ENCODE data around the gene FKBP11.
"Not testable (repeated sequence)": the region's sequence is repeated elsewhere in the genome, so short reads cannot be mapped to it uniquely, and the experiment has no call there.

Gene FKBP11

DNA sequence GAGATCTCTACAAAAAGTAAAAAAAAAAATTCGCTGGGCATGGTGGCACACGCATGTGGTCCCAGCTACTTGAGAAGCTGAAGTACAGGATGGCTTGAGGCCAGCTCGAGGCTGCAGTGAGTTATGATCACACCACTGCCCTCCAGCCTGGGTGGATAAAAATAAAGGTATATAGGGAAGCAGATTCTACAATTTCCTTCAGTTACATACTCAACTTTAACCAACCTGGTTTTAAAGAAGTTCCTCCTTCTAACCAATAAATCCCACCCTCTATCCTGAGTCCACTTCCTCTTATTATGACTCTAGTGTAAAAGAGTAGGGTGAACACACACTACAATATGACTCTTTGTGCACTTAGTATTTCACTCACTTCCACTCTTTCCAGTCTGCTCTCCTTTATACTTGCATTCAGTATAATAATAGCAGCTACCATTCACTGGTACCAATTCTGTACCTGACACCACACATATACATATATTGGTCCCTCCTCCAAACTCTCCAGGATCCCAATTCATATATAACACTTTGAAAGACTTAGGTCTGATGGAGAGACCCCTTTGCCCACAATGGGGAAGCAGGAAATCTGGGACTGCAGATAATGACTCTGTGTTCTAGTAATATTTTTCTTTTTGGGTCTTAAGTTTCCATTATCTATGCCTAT lies 29.7 kb upstream of the FKBP11 start:
- DNase-seq: peak; percentile 63

DNA sequence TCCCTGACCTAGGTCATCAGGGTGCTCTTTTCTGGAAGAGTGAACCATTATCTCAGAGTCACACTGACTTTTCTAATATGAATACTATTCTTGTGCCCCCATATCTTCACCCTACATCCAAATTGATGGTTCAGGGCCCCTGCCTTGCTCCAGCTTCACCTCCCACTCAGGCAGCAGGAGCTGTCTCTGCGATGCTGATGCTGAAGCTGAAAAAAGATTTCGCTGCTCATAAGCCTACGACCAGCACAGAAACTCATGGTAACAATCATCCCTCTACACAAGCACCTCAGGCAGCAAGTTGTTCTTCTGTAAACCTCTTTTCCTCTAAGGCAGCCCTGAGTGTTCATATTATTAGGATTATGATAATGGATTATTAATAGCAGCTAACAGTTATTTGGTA lies 28.8 kb upstream of the FKBP11 start:
- DNase-seq: no peak

DNA sequence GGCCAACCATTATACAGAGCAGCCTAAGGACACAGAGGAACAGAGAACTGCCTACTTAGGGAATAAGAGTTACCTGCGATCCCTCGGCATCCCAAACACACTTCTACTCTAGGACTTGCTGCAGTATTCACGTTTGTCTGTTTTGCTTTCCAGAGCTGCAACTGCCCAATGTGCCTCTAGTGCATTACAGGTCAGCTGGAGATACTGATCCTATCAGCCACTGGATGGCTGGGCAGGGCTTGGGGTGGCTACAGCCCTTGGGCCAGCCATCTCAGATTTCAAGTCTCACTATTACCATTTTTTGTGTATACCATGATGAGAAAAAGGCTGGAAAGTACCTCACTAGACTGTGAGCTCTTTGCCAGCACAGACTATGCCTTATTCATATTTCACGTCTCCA lies 27.4 kb upstream of the FKBP11 start:
- DNase-seq: no peak

DNA sequence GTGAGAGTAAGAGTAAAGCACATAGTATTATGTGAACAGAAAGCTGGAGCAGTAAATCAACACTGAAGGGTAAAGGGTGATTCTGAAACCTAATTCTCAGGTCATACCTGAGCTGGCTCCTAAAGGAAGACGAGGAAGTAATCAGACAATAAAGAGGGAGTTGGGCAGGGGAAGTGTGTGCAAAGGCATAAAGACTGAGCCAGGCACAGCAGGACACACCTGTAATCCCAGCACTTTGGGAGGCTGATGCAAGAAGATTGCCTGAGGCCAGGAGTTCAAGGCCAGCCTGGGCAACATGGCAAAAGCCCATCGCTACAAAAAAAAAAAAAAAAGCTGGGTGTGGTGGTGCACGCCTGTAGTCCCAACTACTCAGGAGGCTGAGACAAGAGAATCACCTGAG lies 22.4 kb upstream of the FKBP11 start:
- DNase-seq: no peak

DNA sequence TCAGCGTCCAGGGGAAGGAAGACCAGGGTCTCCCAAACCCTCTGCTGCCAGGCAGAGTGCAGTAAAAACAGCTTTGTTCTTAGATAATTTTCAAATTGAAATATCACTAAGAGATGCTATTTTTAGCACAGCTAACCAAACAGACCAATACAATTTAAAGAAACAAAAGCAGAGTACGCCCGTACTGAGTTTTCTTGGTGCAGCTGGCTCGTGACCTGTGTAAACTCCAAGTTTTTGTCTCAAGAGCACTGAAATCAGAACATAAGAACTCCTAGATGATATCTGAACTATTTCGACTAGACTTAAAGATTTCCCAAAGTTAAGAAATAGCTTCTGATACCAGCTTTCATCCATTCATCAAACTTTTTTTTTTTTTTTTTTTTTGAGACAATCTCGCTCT lies 21.7 kb upstream of the FKBP11 start:
- no peak for DNase-seq

DNA sequence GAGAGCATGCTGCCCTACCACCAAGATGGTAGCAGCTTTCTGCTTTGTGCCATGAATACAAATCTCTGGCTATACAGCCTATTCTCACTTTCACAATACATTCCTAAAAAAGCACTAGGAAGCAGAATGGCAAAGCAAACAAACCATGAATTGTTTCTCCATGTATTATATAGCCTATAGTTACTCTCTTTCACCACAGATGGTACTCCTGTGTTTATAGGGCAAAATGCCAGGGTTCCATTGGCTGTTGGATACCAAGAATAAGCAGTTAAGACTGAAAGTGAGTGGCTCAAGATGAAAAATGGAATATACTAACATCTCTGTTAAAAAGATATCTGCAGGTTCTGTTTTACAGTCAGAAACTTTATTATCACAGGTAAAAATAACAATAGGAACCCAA lies 20.9 kb upstream of the FKBP11 start:
- no peak for DNase-seq

DNA sequence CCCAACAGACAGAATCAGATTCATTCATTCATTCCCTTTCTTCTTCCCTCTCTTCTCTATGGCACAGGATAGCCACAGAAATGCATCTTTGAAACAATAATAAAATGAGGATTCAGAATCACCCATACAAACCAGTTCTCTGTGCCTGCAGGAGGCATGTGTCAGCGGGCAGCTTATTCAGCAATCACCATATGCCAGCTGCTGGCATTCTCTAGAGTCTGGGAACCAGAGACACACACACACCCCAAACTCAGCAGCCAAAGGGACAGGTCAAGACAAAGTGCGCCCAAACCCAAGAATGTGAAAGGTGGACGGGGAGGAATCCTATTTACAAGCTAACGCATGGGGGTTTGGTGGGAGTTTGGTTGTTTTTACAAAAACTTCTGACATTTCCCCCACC lies 17.9 kb upstream of the FKBP11 start:
- no peak for DNase-seq

DNA sequence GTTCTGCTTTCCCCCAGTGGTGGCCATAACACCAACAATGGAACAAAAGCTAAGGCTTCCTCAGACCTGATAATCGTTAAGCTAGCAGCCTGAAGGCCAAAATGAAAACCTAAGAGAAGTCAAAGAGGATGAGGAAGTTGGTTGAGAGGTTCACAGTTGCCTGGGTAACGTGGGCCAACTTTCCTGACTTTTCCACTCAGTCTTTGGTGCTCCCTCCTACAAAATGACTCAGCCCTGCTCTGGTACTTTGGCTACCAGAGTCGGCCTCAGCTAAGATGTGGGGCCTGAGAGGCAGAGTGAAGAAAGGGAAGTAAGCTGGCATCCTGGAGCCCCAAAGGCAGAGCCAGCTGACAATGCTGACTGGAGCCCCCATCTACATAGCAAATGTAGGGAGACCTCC lies 14.9 kb upstream of the FKBP11 start:
- DNase-seq: peak; percentile 76

DNA sequence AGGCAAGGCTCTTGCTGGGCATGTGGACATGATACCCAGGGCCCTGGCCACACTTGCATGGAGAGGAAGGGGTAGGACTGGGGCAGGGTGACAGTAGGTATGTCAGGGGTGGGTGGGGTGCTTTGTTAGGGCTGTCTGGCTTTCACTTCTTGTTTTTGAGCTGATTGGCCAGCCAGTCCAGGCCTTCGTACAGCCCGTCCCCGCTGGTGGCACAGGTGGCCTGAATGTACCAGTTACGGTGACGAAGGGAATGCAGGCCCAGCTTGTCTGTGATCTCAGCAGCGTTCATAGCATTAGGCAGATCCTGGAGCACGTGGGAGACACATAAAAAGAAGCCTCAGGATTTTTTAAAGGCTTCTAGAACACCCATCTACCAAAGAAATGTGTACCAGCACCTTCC lies 13.5 kb upstream of the FKBP11 start:
- DNase-seq: no peak

DNA sequence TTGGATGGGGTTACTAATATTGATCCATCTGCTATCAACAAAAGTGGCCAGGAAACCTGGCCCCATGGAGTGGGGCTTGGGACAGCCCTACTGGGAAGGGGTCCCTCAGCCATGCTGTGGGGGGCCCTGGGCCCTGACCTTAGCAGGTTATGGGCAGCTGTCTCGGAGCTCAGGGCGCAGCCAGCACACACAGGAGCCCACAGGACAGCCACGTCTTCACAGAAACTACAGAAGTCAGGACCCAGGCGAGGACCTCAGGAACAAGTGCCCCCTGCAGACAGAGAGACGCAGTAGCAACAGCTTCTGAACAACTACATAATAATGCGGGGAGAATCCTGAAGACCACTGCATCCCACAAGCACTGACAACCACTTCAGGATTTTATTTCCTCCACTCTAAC lies 11.9 kb upstream of the FKBP11 start:
- no peak for DNase-seq

DNA sequence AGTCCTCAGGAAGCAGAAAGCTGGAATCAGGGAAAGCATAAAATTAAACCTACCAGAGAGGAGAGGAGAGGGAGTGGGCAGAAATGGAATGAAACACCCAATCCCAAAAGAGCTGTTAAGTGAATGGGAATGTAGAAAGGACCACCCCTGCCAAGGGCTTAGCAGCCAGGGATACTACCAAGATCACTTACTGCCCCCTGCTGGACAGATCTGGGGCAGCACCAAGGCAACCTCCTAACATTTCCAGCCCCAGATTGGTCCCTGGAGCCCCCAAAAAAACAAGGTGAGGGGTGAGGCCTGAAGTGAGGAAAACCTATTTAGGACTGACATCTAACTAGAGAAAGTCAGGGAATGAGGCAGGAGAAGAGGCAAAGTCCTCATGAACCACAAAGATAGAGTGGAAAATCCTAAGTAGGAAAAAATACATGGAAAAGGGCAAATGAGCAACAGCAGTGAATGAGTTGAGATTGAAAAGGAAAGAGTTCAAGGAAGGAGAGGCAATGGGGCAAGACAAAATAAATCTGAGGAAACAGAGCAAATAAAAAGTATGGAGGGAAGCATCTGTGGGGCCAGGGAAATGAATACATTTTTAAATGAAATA lies 11.2 kb upstream of the FKBP11 start:
- DNase-seq: peak; percentile 77

DNA sequence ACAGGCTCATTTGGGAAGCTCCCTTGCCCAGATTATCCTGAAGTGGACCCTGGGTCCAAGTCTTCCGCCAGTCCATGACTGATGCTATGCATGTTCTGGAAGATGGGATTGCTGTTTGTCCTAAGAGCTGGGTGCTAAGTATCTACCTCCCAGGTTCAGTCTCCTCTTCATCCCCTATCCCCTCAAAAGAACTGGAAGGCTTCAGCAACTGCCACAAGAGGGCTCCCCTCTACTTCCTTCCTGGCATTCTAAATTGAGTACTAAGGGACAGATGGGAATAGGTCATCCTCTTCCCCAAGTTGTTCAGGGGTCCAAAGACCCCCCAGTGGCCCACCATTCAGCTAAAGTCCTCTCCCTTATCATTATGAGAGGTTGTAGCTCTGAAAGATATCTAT lies 9.0 kb upstream of the FKBP11 start:
- DNase-seq: no peak

DNA sequence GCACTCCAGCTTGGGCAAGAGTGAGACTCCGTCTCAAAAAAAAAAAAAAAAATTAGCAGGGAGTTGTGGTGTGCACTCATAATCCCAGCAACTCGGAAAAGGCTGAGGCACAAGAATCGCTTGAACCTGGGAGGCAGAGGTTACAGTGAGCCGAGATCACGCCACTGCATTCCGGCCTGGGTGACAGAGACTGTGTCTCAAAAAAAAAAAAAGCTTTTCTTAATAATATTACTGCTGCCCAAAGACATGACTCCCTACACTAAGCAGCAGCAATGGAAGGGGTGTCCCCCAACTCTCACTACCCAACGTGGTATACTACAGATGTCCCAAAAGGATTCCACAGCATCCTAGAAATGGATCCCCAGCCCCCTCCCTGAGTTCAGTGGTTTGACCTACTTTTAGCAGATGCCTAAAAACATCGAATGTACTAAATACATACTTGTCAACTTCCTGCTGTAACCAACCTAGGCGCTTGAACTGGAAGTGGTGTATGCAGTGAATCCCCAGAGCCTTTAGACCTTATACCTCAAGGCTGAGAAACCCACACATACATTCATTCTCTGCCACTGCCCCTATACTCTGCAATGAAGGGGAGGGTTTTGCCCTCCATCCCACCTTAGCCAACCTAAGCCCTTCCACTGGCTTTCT lies 8.5 kb upstream of the FKBP11 start:
- no peak for DNase-seq

DNA sequence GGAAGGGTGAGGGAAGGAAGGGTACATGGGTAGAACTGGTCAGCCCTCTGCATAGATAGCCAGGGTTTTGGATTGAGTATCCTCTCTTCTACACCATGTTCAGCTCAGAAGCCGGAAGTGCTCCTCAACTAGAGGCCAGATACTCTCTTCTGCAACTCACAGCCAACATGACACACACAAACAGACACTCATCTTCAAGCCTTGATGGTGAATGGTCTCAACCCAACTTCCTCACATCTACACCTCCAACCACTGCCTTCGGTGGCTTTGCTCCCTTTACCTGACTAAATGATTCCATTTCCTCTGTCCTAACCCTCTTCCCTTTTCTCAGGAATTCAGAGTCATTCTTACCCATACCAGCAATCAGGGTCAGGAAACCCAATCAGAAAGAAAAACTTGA lies 7.6 kb upstream of the FKBP11 start:
- no peak for DNase-seq

DNA sequence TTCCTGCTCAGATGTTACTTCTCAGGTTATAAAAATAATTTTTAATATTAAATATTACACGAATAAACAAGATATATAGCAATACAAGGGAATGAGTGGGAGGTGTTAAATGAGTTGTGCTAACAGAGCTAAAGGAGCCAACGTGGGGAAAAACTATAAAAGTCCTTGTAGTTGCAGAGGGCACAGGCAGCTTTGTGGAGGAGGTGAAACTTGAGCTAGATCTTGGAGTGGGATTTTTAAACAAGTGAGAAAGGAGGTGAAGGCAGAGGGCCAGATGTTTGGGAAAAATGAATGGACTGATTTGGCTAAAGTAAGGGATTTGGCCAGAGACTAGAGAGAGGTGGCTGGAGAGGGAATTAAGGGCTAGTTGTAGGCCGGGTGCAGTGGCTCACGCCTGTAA lies 5.2 kb upstream of the FKBP11 start:
- DNase-seq: no peak

DNA sequence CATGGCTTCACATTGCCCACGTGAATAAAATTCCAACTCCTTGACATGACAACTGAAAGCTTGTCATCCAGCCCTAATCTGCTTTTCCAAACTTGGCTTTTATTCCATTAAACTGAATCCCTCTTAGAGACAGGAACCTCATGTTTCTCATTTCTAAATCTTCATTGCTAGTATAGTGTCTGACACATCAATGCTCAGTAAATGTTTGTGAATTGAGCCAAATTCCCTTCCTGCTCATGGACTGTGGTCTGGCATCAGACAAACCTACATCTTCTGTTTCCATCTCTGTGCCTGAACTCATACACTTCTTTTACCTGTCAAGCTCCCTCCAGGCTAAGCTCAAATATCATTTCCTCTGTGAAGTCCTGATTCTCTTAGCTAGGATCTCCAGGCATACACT lies 4.3 kb upstream of the FKBP11 start:
- DNase-seq: no peak

DNA sequence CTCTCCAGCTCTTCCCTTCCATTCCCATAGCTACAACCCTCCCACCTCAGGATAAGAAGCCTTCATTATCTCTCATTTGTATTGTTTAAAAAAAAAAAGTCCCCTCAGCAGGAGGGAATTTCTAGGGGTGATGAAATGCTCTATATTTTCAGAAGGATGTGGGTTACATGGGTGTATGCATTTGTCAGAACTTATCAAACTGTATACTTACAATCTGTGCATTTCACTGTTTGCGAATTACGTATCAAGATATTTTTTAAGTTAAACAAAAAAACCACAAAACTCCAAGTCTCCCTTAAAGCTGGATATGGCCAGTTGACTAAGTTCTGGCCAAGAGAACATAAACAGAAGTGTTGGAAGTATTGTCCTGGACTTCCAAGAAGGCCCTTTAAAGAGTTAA lies 2.0 kb upstream of the FKBP11 start:
- DNase-seq: no peak

DNA sequence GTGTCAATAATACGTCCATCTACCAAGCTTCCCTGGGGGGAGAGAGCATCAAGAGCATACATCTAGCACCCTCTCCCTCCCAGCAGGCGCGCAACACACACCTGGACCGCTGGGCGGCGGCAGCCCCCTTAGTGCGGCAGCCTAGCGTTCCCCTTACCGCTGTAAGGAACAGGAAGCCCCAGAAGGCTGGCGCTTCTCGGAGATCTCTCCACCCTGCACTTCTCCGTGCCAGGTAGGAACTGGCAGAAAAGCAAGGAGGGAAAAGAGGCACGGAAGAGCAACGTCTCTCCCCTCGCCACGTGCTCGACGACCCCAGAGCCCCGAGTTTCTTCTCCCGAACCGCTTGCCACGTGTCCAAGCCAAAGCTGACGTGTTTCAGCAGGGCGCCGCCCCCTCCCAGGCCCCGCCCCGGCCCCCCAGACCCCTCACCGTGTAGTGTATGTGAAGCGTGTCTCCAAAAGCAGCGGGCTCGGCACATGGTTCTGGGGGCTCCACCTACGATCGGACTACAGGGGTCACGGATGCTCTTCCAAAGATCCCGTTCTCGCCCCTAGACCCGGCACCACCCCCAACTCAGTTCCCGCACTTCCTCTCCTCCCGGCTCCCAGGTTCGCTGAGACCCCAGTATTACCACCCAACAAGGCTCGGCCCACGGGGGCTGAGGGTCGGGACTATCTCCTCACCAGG lies 532 bp downstream of the FKBP11 start:
- DNase-seq: no peak

DNA sequence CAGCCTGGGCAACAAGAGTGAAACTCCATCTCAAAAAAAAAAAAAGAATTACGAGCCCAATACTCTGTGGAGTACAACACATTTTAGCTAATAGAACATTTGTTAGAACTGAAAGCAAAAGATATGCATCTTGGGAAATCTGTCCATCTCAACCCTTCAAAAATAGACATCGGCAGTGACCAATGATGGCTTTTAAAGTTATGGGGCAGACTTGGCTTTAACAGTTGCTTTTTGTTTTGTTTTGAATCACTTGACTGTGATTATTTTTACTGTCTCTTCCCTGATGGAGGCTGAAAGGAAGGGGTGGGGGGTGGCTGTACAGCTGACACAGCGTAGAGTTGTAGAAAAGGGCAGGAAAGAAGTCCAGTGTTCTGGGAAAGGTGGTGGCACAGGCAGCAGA lies 2.2 kb downstream of the FKBP11 start:
- peak; percentile 27 for DNase-seq

DNA sequence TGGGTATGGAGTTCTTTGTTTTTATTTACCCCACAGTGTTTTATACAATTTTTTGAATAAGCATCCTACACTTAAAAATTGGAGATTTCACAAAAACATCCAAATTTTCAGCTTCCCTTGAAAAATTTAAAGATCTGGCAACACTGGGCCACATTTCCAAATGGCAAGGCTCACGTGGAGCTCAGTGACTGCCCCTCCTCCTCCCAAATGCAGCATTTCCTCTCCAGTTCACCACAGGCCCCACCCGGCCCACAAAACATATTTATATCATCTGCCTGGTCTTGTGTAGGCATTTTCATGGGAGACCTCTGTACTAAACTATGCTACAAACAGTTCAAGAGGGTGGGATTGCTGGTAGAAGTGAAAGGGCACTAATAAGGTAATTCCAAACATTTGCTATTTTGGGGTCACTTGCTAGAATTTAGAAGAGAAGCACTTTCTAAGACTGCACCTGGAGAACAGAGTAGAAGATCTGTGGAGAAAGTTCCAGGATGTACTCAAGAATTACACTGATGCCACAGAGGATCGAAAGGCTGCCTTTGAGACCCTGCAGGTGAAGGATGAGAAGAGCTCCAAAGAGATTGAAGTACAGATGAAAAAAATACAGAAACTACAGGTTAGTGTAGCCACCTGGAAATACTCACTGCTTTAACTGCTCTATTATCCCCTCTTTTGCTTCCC lies 7.3 kb downstream of the FKBP11 start:
- no peak for DNase-seq

DNA sequence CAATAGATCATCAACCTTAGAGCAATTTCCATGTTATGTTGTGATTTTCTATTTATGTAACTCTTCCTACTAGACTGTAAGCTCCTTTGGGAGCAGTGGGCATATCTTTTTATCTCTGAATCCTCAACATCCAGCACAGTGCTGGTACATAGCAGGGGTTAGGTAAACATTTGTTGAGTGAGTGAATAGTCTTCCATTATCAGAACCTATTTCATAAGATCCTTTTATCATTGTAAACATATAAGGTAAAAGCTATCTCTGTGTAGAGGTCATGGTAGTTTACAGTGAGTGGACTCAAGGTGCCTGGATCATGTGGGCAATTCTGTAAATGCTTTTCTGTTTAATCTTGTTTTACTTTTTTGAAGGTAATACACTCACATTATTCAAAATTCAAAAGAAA lies 15.1 kb downstream of the FKBP11 start:
- no peak for DNase-seq

DNA sequence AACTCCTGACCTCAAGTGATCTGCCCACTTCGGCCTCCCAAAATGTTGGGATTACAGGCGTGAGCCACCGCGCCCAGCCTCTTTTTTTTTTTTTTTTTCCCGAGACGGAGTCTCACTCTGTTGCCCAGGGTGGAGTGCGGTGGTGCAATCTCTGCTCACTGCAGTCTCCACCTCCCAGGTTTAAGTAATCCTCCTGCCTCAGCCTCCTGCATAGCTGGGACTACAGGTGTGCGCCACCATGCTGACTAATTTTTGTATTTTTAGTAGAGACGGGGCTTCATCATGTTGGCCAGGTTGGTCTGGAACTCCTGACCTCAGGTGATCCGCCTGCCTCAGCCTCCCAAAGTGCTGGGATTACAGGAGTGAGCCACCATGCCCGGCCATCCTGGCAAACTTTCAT lies 15.6 kb downstream of the FKBP11 start:
- not testable (repeated sequence) for DNase-seq

DNA sequence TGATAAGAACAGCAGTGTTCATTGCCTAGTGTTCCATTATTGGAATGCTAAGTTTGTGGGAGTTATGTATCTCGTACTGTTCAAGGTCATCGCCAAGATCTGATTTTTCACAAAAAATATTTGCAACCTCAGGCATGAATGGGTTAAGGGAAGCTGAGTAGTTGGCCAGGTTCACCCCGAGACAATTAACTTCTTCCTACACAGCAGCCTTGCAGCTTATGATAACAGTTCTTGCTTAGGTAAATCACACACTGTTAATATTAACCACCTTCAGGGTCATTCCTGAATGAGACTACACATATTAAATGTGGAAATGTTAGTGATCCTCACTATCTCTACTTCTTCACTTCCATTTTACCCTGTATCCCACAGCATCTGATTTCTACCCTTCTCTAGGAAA lies 18.0 kb downstream of the FKBP11 start:
- no peak for DNase-seq

DNA sequence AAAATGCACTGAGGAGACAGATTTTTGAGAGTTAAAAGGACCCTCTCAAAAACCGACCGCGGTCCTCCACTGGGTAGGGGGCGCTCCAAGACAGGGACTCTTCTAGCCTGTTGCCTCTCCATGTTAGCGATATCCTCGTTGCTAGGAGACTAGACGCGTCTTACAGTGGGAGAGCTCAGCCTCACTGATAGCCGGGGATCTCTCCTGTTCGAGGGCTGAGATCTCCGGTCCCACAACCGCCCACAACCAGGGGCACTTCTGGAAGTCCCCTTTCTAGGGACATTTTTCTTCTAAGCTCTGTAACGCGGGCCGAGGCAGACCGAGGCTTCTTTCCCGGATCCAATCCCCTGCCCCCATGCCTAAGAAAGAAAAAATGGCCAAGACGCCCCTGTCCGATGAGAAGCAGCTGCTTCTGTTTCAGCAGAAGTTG lies 21.3 kb downstream of the FKBP11 start:
- DNase-seq: peak; percentile 73

Measured in suppressor macrophage treated with lipopolysaccharide for 4 hours (primary cell).